ENCODE results near the gene SFMBT1.
A peak's percentile ranks its signal among the peaks of the same experiment; 100 is the strongest.
"Not testable (repeated sequence)": the region's sequence is repeated elsewhere in the genome, so short reads cannot be mapped to it uniquely, and the experiment has no call there.

SFMBT1 gene

DNA sequence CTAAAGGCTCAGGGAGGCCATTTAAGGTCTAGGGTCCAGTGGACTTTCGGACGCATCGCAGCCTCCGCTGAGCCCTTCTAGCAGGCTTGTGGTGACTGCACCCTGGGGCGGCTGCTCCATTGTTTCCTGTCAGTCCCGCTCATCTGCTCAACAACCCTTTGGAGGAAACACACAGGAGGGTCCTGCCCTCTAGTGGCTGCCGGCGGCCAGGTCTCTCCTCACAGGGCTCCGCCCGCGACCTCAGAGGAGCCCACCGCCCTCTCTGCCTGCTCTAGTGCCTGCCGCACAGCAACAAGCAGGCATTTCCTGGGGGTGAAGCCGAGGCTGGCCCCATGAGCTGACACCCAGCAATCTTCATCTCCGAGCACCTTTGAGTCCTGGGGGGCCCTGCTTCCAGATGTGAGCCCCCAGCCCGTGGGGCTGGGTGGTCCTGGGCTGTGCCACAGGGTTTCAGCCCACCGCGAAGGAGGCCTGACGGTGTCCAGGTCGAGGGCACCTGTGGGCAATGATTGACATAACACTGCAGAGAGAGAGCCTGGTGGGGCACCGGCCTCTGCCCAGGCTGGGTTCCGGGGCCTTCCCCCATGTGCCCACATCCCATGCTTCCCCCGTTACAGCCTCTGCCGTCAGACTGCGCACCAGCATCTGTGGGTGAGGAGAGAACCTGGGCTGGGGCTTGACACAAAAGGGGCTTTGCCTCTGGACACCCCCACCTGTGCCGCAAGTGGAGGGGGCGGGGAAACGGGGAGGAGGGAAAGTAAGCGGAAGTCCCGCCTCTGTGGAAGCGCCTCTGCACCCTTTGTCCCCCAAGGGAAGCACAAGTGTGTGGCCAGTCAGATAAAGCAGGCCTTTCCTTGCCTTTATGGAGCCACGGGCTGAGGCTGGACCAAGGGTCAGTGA lies 27.0 kb upstream of the SFMBT1 start:
- DNase-seq: peak; percentile 58

DNA sequence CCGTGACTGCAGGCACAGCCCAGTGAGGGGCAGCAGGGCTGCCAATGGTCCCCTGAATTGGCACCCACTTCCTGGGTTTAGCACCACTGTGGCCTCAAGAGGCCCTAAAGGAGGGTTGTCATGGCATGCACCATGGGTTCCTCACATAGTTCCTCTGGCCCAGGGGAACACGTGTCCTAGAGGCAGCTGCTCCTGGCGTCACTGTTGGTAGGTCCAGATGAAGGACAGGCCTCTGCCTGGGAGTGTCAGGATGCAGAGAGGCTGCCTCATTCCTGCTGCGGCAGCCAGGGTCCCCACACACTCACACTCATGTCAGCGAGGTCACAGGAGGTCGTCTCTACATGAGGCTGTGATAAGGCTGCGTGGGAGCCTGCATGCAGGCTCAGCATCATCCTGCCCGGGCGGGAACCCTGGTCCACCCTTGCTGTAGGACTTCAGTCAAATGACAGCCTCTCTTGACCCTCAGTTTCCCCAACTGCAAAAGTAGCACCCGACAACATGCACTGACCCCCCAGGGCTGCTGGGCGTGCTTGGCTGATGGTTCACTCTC lies 26.1 kb upstream of the SFMBT1 start:
- DNase-seq: no peak

DNA sequence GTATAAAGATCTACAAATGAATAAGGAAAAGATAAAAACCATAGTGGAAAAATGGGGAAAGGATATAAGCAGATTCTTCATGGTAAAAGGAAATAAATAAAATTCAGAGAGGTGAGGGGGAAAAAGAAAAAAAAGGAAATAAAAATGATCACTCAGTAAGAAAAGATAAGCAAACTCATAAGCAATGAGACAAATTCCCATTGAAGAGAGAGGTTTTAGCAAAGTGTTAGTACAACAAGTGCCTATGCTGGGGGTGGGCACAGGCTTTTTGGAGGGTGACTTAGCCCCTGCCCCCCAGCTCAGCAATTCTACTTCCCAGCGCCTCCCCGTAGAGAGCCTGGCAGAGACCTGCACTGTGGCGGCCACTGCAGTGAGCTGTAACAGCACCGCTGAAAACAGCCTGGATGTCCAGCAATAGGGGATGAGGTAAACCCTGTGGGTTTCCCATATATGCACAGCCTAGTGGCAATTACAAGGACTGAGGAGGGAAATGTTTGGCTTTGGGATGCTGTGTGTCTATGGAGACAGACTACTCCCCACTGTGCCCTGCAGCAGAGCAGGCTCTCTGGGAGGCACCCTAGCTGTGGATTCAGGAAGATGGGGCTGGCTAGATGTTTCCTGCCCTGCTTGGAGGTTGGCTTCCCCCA lies 23.7 kb upstream of the SFMBT1 start:
- DNase-seq: no peak

DNA sequence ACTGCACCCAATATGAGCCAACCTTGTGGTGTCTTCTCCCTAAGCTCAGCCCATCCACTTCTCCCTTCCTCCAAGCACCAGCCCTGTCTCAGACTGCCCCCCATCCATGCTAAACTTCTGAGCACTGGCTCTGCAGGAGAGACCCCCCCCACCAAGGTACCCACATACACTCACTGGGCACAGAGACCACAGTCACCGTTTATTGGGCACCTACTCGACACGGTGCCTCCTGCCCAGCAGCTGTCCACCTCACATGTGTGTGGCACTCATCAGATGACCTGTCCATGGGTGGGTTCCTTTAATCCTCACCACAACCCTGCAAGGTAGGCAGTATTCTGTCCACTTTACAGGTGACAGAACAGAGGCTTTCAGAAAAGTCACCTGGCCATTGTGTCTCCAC lies 22.3 kb upstream of the SFMBT1 start:
- DNase-seq: no peak

DNA sequence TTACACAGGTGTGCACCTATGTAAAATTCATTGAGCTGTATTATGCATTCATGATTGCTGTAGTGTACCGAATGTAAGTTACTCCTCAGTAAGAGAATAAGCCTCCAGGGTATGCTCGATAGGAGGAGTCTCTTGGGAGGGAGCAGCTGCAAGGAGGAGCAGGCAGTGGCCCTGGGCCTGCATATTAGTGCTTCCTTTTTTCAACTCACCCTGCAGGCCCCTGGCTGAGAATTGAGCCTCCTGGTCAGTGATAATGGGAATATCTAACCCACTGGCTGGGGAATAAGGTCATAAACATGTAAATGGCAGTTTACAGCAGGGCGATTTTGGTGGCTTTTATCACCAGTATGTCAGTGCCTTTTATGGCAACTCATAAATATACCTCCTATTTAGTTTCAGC lies 21.7 kb upstream of the SFMBT1 start:
- DNase-seq: no peak

DNA sequence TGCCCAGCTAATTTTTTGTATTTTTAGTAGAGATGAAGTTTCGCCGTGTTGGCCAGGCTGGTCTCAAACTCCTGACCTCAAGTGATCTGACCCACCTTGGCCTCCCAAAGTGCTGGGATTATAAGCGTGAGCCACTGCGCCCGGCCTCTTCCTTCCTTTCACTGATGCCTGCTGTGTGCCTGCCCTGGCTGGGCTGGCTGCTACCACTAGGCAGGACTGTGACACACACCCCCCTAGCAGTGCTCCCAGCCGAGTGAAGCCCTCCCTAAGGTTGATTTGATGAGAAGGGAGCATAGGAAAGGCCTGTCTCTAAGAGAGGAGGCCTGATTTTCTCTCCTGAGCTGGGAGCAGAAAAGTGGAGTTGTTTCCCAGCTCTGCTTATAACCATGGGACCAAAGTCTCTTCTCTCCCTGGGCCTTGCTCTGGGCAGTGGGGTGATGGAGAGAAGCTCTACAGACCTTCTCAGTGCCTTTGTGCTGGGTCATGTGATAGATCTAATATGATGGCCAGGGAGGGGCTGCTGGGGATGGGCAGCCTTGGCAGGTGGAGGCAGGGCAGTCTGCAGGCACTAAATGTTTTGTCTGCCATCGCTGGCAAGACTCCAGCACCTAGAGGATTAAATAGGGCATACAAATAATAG lies 20.1 kb upstream of the SFMBT1 start:
- DNase-seq: no peak

DNA sequence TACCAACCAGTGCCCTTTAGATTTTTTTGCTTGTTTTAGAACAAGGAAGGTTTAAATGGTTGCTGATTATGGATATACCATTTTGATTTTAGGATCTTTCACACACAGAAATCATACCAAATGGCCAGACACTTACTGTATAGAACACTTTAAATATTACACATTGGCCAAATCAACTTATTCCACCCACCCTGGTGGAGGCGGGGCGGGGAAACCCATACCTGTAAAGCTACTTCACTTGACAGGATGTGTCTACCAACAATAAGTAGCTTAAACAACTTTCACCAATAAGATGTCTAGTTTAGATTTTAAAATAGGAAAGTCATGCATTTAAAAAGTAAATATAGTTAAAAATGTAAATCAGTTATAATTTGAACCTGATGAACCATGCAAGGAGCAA lies 17.0 kb upstream of the SFMBT1 start:
- no peak for DNase-seq

DNA sequence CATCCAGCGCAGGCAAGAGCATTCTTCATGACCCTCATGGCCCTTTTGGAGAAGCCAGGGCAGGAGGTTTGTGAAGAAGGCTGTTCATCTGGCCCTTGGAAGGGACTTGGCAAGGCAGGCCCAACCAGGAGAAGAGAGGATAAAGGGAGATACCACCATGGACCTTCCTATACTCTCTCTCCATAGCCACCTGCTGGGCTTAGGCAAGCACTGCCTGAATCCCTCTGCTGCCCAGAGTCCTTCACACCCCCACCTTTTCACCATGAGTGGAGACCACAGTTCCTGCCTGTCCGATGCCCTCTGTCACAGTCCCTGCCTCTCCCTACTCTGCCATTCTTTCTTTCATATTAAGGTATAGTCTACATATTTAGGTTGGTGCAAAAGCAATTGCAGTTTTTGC lies 10.6 kb upstream of the SFMBT1 start:
- DNase-seq: no peak

DNA sequence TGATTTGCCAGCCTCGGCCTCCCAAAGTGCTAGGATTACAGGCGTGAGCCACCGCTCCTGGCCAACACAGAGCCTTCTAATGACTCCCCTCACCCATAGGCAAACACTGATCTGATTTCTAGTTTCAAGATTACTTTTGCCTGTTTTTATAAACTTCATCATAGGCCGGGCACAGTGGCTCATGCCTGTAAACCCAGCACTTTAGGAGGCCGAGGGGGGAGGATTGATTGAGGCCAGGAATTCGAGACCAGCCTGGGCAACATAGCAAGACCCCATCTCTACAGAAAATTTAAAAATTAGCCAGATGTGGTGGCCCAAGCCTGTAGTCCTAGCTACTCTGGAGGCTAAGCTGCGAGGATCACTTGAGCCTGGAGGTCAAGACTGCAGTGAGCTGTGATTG lies 8.4 kb upstream of the SFMBT1 start:
- not testable (repeated sequence) for DNase-seq

DNA sequence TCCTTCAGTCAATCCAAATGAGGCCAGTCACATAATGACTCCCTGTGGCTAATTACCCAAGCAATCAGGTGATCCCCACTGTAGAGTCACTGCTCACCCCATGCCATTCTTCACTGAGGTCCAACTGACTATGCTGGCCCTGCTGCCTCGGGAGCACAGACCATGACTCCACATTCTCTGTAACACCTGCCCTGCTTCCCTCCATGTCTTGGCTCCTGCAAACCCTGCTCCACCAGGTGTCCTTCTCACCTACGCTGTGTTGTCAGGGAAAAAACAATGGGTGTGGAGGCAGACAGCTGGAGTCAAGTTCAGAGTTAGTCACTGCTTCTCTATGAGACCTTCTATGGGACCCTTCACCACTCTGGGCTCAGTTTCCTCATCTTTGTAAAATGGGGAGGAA lies 6.1 kb upstream of the SFMBT1 start:
- no peak for DNase-seq

DNA sequence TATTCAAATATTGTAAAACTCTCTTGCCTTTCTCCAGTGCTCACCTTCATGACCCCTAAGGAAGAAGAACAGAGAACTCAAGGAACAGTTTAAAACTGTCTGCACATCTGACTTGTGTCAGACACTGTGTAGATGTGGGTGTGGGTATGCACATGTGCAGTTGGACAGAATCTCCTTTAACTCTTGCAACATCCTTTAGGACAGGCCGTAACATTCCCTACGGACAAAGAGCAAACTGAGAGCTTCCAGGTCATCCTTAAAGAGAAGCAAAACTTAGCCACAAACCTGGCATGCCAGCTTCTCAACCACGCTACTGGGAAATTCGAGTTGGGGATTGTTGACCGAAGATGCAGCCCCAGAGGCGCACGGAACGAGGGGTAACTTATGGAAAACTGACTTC lies 4.1 kb upstream of the SFMBT1 start:
- no peak for DNase-seq

DNA sequence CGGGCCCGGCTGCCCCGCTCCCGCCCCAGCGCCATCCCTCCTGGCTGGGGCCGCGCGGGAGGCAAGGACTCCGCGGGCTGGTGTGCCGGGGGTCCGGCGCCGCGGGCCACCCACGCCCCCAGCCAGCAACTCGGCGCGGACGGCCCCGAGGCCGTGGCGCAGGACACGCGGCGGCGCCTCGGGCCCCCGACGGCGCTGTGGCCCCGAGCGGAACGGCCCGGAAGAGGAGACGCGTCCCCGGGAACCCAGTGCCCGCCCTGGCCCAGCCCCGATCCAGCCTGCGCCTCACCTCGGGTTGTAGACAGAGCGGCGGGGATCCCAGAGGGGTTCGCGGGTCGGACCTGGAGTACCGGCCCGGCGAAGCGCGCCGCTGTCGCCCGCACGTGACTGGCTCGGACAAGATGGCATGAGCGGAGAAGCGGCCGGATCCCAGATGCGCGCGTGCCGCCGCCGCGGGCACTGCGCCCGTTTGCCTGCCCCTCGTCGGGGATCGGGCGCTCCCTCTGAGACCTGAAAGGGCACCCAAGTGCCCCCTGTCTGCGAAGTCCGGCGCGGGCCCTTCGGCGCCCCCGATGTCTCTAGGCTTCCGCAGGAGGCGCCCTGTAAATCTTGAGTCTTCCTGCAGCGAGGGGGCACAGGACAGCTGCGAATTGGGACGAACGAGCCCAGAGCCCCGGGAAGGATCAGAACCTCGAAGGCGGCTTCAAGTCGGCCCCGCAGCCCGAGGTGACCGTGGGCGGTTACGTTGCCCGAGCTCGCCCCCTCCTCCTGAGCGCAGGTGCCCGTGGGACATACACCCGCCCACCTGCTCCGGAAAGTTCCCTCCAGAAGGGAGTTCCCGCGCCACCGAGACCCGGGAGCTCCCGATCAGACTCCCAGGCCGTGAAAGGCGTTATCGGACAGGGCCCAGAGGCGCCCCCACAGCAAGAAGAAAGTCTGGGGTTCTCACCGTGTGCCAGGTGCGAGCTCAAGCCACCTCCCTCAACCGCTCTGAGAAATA lies 598 bp upstream of the SFMBT1 start:
- peak; percentile 68 for DNase-seq

DNA sequence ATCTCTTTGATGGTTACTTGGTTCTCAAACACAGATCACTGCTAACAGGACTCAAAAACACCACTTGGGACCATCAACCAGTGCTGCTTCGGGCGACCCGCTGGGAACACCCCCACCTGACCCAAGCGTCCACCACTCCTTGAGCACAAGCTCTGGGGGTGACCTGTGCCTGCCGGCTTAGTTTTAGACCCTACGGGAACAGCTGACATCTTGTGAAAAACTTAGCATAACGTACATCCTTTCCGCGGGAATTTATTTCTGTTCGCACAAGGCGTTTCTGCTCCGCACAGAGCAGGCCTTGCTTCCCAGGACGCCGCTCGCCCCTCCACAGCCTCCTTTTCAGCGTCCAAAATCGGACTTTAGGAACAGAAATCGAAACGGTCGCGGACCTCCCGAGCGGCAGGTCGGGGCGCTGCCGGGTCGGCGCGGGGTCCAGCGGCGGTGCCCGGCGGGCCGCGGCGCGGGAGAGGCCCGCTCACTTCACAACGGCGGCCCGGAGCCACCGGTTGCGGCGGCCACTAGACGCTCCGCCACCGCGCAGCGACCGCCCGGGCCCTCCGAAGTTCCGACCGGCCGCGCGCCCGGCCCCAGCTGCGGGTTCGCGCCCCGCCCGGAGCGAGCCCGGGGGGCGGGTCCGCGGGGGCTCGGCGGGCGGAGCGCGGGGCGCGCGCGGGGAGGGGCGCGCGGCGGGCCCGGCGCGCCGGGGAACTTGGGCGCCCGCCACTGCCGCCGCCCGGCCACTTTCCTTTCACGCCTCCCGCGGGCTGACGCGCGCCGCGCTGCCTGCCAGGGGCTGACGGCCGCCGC lies 959 bp downstream of the SFMBT1 start:
- peak; percentile 26 for DNase-seq

DNA sequence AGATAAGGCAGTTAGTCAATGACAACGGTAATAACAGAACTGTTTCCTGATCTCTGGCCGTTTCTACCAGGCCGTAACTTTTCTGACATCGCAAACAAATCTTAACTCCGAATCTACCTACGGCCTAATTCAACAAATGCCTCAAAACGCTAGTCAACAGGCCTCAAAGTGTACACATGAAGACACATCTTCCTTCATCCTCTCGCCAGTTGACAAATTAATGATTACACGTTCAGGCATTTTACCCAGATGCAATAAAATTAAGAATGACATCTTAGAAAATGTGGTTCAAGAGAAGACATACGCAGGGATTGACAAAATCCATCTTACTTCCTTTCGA lies 1.5 kb downstream of the SFMBT1 start:
- no peak for DNase-seq

DNA sequence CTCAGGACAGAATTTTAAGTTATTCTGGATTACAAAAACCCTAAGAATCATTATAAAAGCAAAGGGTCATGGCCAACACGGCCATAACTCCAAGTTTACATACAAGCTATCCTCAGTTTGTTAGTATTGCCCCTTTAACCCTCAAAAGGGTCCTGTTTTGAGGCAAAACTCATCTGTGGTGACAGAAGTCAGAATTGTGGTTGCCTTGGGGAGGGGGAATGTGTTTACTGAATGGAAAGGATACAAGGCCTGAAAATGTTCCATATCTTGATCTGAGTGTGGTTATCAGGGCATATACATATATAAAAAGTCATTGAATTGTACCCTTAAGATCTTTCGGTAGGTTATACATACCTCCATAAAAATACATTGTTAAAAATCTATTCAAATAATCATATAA lies 2.1 kb downstream of the SFMBT1 start:
- no peak for DNase-seq

DNA sequence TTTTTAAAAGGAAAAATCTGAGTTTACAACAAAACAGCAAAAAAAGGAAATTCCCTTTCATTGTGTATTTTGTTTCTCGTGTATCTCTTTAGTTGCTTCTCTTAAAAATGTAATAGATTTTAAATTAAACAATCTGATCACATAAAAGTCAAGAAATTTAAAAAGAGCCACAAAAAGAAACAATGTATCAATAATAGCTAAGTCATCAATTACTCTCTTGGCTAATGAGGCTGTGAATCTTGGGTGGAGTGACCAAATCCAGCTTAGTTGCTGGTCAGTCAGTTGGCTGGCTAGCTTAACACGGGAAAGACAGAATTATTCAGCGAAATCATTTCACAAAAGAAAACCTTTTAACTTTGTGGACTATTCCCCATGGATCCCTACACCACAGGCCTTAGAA lies 3.2 kb downstream of the SFMBT1 start:
- no peak for DNase-seq

DNA sequence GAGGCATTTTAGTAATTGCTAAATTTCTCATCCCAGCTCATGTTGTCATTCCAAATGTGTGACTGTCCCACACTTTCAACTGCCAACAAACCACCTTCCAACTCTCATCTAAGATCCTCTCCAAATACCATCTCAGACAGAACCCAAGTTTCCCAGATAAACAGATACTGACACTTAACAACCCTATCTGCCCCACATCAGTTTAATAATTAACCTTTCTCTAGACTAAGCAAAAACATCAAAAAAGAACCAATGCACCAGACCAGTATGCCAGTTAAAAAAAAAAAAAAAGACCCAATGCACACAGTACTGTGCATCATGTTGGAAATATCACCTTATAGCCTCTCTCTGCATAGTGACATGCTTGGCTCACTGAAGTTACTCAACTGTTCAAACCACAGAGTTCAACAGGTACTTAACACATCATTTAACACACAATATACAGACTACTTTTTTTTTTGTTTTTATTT lies 5.5 kb downstream of the SFMBT1 start:
- DNase-seq: no peak

DNA sequence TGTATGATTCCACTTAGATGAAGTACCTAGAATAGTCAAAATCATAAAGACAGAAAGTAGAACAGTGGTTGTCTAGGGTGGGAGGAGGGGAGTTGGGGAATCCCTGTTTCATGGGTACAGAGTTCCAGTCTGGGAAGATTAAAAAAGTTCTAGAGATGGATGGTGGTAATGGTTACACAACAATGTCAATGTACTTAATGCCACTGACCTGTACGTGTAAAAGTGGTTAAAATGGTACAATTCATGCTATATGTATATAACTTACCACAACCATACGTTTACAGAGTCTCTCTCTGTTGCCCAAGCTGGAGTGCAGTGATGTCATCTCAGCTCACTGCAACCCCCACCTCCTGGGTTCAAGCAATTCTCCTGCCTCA lies 6.5 kb downstream of the SFMBT1 start:
- DNase-seq: no peak

DNA sequence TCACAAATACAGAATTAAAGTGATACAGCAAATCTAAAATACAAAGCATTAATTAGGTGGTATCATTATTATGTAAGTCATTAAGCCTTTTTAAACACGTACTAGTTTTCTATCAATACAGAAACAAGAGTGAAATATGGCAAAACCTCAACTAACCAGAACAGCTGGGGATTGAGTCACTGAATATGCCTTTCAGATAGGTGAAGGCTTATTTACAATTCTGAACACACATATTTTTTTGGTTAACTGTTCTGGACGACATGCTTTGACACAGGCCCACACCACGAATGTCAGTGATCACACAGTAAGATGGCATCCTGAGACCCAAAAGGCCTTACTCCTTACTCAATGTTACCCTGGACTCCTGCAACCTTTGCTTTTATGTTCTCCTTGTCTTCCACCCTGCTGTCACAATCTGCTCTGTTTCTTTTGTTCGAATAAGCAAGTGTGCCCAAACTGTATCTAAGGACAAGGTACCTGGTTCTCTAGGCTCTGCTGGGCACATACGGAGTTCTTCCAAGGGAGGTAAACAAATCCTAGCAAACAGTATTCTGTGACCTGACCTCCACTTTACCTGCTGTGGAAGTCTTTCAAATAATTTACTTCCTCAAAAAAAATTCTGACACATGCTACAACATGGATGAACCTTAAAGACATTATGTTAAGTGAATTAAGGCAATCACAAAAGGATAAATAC lies 7.0 kb downstream of the SFMBT1 start:
- DNase-seq: no peak

DNA sequence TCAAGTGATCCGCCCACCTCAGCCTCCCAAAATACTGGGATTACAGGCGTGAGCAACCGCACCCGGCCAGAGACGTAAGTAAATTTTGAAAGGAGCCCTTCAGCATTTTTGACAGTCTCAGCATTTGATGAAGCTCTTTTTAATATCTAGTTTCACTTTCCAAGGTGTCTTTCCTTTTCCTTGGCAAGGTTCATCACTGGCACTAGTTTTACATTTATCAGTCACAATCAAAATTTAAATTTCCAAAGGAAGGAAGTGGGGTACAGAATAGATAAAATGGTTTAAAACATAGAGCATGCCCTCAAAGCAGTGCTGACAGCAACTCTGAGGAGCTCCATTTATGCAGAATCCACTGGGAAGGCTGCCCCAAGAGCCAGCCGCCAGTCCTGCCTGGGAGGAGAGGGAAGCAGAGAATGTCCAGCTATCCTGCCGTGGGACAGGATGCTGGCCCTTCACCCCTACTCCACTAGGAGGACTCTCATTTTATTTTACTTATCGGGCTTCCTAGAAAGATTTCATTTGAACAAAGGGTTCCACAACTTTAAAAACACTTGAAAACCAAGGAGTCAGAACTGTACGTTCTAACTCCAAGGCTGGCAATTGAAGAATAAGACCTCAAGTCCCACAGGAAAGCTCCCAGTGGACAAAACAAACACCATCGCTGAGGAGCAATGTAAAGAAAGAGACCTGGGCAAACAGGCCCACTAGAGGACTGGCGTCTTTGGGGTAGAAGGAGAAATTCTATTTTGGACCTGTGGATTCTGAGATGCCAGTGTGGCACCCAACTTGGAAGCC lies 9.9 kb downstream of the SFMBT1 start:
- no peak for DNase-seq

All from GF-D8 (cell line).